HG02798 (cell line): ENCODE measurements around the gene GAS7.

Experiments
- ATAC-seq: cut with Tn5 transposase; IDR thresholded peaks from one replicate; pipeline ENCODE4 v1.9.1; 2021; ENCODE audit warnings: mild to moderate bottlenecking; ENCODE audit not compliant: unreplicated experiment, poor library complexity

The GAS7 gene

GRCh38 chr17:9994761-9995160, 203.6 kb downstream of the GAS7 start:
- ATAC-seq = no peak

- ATAC-seq = no peak
These were observed 206.6 kb downstream of the GAS7 start for GRCh38 chr17:9991796-9992195.

GRCh38 chr17:9991351-9991750, 207.1 kb downstream of the GAS7 start:
- no peak for ATAC-seq

GRCh38 chr17:9987779-9988585, 210.4 kb downstream of the GAS7 start:
- peak; percentile 50 for ATAC-seq

GRCh38 chr17:9986754-9987382, 211.5 kb downstream of the GAS7 start:
- no peak for ATAC-seq

- ATAC-seq = no peak
These were observed 212.8 kb downstream of the GAS7 start for GRCh38 chr17:9985646-9986045.

GRCh38 chr17:9984768-9985167, 213.6 kb downstream of the GAS7 start:
- ATAC-seq = no peak

- no peak for ATAC-seq
These were observed 216.2 kb downstream of the GAS7 start for GRCh38 chr17:9982159-9982558.

- ATAC-seq = no peak
These were observed 217.0 kb downstream of the GAS7 start for GRCh38 chr17:9981344-9981915.

GRCh38 chr17:9979463-9979995, 218.9 kb downstream of the GAS7 start:
- no peak for ATAC-seq

- no peak for ATAC-seq
These were observed 221.2 kb downstream of the GAS7 start for GRCh38 chr17:9977180-9977575.

- ATAC-seq = no peak
These were observed 221.9 kb downstream of the GAS7 start for GRCh38 chr17:9976283-9977179.

GRCh38 chr17:9974448-9975381, 223.7 kb downstream of the GAS7 start:
- no peak for ATAC-seq

GRCh38 chr17:9973669-9974447, 224.5 kb downstream of the GAS7 start:
- ATAC-seq = no peak

GRCh38 chr17:9971991-9972390, 226.4 kb downstream of the GAS7 start:
- ATAC-seq = no peak

GRCh38 chr17:9969301-9969935, 229.0 kb downstream of the GAS7 start:
- ATAC-seq = no peak

- no peak for ATAC-seq
These were observed 229.5 kb downstream of the GAS7 start for GRCh38 chr17:9968881-9969280.

- ATAC-seq = no peak
These were observed 230.4 kb downstream of the GAS7 start for GRCh38 chr17:9968008-9968407.
